UCSD-AML1 (cell line): Measurements from ENCODE around the gene TMEM169.

ENCODE experiments used
- DNase-seq: peaks from one replicate; lab custom pipeline; 2025; ENCODE audit not compliant: unreplicated experiment; lab: John Stamatoyannopoulos, UW

The TMEM169 gene

GRCh38 chr2:216081487-216082116, at the start of gene TMEM169, which contains the start of gene PECR:
TMEM169 (plus strand) TSS chr2:216081919; CDS start chr2:216095964, 14,045 bp downstream.
PECR (minus strand) TSS chr2:216081809; CDS start chr2:216081741, 68 bp downstream.
- DNase-seq: peak; percentile 15

GRCh38 chr2:216031960-216032689, 49.6 kb upstream of the TMEM169 start:
- no peak for DNase-seq

DNA sequence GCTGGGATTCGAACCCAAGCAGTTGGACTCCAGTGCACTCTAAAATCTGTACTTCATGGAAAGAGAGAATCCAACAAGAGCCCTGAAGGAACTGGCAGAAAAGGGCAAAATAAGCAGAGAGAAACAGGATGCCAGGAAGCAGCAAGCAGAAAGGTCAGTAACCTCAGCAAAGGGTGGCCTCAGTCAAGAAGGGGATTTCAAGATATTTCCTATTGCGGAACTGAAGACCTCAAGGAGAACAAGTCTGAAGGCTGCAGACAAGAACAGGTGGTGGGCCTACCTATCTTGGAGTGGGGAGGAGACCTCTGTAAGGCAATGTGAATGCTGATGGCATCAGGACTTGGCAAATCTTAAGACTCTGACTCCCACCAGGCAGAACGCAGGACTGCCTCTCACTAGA, 48.3 kb upstream of the TMEM169 start:
- DNase-seq: no peak

DNA sequence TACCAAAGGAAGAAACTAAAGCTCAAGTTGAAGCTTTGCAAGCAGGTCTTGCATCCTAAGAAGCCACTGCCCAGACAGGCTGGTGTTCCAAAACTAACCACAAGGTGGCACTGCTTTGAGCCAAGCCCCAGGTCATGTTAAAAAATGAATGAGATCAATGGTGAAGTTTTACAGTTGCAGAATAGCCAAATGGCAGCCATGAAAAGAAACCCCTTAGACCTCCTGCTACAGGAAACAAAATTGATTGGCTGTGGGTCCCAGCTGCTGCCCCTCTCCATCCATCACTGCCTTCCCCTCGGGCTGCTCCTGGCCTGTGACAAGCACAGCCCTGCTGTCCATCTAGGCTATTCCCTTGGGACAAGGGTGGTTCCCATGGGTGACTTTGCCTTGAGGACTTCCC, 47.7 kb upstream of the TMEM169 start:
- DNase-seq: peak; percentile 54

DNA sequence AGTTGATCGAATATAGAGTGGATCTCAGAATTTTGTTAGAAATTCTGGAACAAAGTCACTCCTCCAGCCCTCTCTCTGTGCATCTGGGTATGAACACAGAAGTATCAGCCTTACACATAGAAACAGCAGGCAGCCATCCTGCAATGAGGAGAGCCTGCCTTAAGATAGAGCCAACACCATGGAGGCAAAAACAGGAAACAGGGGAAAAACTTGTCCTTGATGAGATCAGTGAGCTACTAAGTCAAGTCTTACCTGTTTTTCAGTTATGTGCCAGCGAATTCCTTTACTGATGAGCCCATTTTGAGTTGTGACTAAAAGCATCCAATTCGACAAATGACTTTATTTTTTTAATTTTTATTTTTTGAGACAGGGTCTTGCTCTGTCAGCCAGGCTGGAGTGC, 41.8 kb upstream of the TMEM169 start:
- DNase-seq: no peak

DNA sequence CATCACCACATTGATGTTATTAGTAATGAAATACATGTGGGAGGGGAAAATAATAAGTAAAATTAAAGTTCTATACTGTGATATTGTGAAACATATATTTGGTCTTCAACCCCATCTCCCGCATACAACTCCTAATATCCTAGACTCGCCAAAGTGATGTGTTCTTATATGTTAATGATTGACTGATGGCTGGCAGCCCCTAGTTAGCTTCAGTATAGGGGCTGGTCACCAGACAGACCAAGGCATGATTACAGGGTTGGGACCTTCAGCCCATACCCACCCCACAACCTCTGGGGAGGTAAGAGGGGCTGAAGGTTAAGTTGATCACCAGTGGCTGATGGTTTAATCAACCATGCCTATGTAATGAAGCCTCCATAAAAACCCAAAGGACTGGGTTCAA, 40.3 kb upstream of the TMEM169 start:
- no peak for DNase-seq

DNA sequence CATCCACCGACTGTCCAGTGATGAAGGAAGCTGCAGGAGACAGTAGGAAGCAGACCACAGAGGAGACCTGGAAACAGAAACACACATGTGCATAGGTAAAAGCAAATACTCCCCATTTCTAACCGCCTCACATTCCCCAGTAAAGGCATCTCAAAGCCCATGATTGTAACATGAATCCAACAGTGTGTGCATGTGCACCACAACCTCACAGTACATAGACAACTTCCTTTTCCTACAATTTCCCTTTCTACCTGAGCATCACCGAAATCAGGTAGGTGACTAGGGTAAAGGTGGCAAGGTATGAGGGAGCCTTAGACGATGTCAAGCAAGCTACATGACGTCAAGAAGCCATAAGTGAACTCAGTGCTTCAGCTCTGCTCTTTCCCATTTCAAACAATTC, 37.8 kb upstream of the TMEM169 start:
- no peak for DNase-seq

- no peak for DNase-seq
These were observed 36.7 kb upstream of the TMEM169 start for GRCh38 chr2:216044883-216045486.

DNA sequence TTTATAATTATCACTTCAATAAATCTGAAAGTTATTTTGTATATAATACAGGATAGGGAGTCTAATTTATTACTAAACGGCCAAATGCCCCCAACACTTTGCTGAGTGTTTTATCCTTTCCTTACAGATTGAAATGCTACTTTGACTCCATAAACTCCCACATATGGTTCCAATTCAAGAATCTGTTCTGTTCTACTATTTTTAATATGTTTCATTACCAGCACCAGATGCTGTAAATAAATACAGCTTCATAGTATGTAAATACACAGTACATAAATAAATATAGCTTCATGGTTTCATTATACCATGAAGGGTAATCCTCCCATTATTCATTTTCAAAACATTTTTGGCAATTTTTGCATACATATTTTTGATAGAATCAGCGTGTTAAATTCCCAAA, 34.3 kb upstream of the TMEM169 start:
- DNase-seq: no peak

DNA sequence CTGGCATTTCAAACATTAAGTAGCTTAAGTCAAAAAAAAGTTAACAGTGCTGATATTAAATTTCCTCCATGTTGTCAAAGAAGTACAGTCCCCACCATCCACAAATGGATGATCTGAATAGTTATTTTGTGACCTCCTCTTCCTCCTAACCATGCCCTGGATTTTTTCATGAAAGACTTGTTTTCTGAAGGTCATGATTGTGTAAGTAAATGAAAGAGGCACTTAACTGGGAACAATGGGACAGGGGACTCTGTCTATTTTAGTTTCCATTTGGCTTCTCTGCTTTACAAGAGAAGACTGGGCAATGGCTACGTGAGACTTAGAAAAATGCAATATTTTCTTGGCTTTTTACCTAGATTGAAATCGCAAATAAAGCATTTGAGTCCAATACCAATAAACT, 32.3 kb upstream of the TMEM169 start:
- DNase-seq: no peak

- no peak for DNase-seq
These were observed 30.4 kb upstream of the TMEM169 start for GRCh38 chr2:216051350-216051749.

DNA sequence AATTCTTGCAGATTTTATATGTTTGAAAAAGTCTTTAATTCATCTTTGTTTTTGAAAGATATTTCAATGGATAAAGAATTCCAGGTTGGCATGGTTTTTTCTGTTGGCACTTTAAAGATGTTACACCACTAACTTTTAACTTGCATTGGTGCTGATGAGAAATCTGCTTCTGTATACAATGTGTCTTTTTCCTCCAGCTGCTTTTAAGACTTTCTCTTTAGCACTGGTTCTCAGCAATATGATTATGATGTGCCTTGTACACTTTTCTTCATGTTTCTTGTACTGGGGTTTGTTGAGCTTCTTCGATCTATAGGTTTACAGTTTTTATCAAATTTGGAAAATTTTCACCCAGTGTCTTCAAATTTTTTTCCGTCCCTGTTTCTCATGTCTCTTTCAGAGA, 29.3 kb upstream of the TMEM169 start:
- no peak for DNase-seq

GRCh38 chr2:216055680-216056079, 26.0 kb upstream of the TMEM169 start:
- no peak for DNase-seq

- DNase-seq: no peak
These were observed 25.0 kb upstream of the TMEM169 start for GRCh38 chr2:216056739-216057138.

- peak; percentile 15 for DNase-seq
These were observed 24.0 kb upstream of the TMEM169 start for GRCh38 chr2:216057688-216058193.

GRCh38 chr2:216059233-216059834, 22.4 kb upstream of the TMEM169 start:
- DNase-seq: no peak

GRCh38 chr2:216064014-216064630, 17.6 kb upstream of the TMEM169 start:
- DNase-seq: no peak

GRCh38 chr2:216064665-216065064, 17.1 kb upstream of the TMEM169 start:
- no peak for DNase-seq

GRCh38 chr2:216066230-216066629, 15.5 kb upstream of the TMEM169 start:
- DNase-seq: no peak

- DNase-seq: no peak
These were observed 12.7 kb upstream of the TMEM169 start for GRCh38 chr2:216069028-216069427.

DNA sequence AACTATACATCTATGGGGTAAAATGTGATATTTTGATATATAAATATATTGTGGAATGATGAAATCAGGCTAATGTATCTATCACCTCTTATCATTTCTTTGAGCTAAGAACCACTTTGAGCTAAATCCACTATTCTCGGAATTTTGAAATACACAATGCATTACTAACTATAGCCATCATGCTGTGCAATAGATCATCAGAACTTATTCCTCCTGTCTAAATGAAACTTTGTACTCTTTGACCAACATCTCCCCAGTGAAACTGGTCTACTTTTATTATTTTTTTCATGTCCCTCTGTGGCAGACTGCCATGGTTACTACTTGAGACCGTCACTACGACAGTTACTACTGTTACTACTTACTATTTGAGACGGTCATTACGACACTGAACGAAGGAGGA, 11.5 kb upstream of the TMEM169 start:
- no peak for DNase-seq
